H1 (cell line): Measurements from ENCODE around the gene FHL2.

Experiments used
- CHD1 ChIP-seq: IDR thresholded peaks from 2 replicates; pipeline ENCODE4 v1.6.1; 2012; ENCODE audit warnings: low read depth, low read length, improper control_type of control experiment
- CREB1 ChIP-seq: IDR thresholded peaks from 2 replicates; pipeline ENCODE4 v1.6.1; 2012; ENCODE audit warnings: inconsistent platforms
- EZH2 ChIP-seq: fragments of 200-600 bp; sonication (generic); IDR thresholded peaks from 2 replicates; pipeline ENCODE4 v1.7.1; 2012; ENCODE audit warnings: low read depth, mild to moderate bottlenecking, moderate library complexity, low read length, inconsistent platforms; ENCODE audit not compliant: severe bottlenecking
- PHF8 ChIP-seq: fragments of 200-600 bp; sonication (generic); conservative IDR thresholded peaks from 2 replicates; pipeline ENCODE4 v1.7.1; 2012; ENCODE audit warnings: low read depth, mild to moderate bottlenecking, inconsistent platforms, low read length, moderate library complexity
- POLR2AphosphoS5 ChIP-seq: IDR thresholded peaks from 2 replicates; pipeline ENCODE4 v1.6.1; 2011; ENCODE audit warnings: low read depth, low read length
- RFX5 ChIP-seq: IDR thresholded peaks from 2 replicates; pipeline ENCODE4 v1.6.1; 2011; ENCODE audit warnings: low read depth, low read length, improper control_type of control experiment, borderline replicate concordance
- TAF7 ChIP-seq: optimal IDR thresholded peaks from 2 replicates; pipeline ENCODE3; 2011; ENCODE audit warnings: low read depth, mild to moderate bottlenecking, inconsistent platforms, low read length, moderate library complexity, borderline replicate concordance
- ZNF274 ChIP-seq: IDR thresholded peaks from 2 replicates; pipeline ENCODE4 v1.7.0; 2012; ENCODE audit warnings: low read length, borderline replicate concordance; ENCODE audit errors: extremely low read depth
- TF ChIP-seq, protein P1 (sequence below), 3 experiments: IDR thresholded peaks; 1 replicate in 2 of 3; 2 replicates in 1 of 3; pipeline versions ENCODE4 v1.5.1 to v1.6.1; 2011; ENCODE audit warnings: low read length in 3 of 3, mild to moderate bottlenecking in 3 of 3, inconsistent platforms in 2 of 3, low read depth in 1 of 3, moderate library complexity in 1 of 3; ENCODE audit not compliant: insufficient read depth in 1 of 3; ENCODE audit errors: control extremely low read depth in 1 of 3

DNA sequence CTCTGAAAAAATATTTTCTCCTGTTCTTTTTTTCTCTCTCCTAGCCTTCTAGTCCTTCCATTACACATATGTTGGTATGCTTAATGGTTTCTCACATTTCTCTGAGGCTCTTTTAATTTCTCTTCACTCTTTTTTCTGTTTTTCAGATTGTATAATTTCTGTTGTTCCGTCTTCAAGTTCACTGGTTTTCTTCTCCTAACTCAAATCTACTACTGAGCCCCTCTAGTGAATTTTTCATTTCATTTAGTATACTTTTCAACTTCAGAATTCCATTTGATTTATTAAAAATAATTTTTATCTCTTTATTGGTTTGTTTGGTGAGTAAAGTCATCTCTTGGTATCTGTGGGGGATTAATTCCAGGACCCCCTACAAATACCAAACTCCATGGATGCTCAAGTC, 41.7 kb downstream of the FHL2 start:
- TF ChIP-seq PHF8 (no peak), CREB1 (no peak), CHD1 (no peak), ZNF274 (no peak), RFX5 (no peak), POLR2AphosphoS5 (no peak), TAF7 (no peak), EZH2 (no peak)
- TF ChIP-seq, protein P1, sequence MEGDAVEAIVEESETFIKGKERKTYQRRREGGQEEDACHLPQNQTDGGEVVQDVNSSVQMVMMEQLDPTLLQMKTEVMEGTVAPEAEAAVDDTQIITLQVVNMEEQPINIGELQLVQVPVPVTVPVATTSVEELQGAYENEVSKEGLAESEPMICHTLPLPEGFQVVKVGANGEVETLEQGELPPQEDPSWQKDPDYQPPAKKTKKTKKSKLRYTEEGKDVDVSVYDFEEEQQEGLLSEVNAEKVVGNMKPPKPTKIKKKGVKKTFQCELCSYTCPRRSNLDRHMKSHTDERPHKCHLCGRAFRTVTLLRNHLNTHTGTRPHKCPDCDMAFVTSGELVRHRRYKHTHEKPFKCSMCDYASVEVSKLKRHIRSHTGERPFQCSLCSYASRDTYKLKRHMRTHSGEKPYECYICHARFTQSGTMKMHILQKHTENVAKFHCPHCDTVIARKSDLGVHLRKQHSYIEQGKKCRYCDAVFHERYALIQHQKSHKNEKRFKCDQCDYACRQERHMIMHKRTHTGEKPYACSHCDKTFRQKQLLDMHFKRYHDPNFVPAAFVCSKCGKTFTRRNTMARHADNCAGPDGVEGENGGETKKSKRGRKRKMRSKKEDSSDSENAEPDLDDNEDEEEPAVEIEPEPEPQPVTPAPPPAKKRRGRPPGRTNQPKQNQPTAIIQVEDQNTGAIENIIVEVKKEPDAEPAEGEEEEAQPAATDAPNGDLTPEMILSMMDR (IDR thresholded peaks at IDR 0.05; ENCODE audit: control extremely low read depth in 1 of 3, insufficient read depth in 1 of 3, low read depth in 1 of 3, low read length in 3 of 3) = no peak
